GM23338 (cell line): ENCODE results near the gene PTPN12. TPM values are rescaled to one million over a fixed set of nuclear protein-coding genes. Genes with fewer than 3 reads are reported as not detected.
A peak's percentile ranks its signal among the peaks of the same experiment; 100 is the strongest.

Experiments used
- ATAC-seq: fragments of 200-7000 bp; cut with Tn5 transposase; 3 replicates; pipeline ENCODE4 v1.9.1; 2020
- DNase-seq: peaks from one replicate; pipeline ENCODE4 v3.0.0-alpha.2; 2015; ENCODE audit warnings: low spot score
- H2AFZ ChIP-seq: fragments of 200-600 bp; sonication (generic); 2 replicates; pipeline ENCODE4 v1.8.0; 2016; ENCODE audit warnings: antibody characterized with exemption, mild to moderate bottlenecking, moderate library complexity
- H3F3A ChIP-seq: fragments of 200-600 bp; sonication (generic); replicated peaks from 2 replicates; pipeline ENCODE4 v1.8.0; 2017; ENCODE audit warnings: antibody characterized with exemption, mixed run types, low read depth
- H3K27ac ChIP-seq: fragments of 200-600 bp; sonication (generic); 2 replicates; pipeline ENCODE4 v1.6.1; 2016; ENCODE audit warnings: low read depth
- H3K27me3 ChIP-seq: fragments of 200-600 bp; sonication (generic); 2 replicates; pipeline ENCODE4 v1.8.0; 2016; ENCODE audit warnings: mild to moderate bottlenecking, mixed run types, moderate library complexity; ENCODE audit not compliant: insufficient read depth
- H3K36me3 ChIP-seq: fragments of 200-600 bp; sonication (generic); 2 replicates; pipeline ENCODE4 v1.8.0; 2016; ENCODE audit warnings: mild to moderate bottlenecking; ENCODE audit not compliant: insufficient read depth
- H3K4me1 ChIP-seq: fragments of 200-600 bp; sonication (generic); 2 replicates; pipeline ENCODE4 v1.8.0; 2016; ENCODE audit warnings: mild to moderate bottlenecking, moderate library complexity; ENCODE audit not compliant: insufficient read depth
- H3K4me2 ChIP-seq: fragments of 200-600 bp; sonication (generic); 2 replicates; pipeline ENCODE4 v1.7.1; 2017; ENCODE audit warnings: mixed run types
- H3K4me3 ChIP-seq: fragments of 200-600 bp; sonication (generic); 2 replicates; pipeline ENCODE4 v1.6.1; 2016; ENCODE audit warnings: mixed run types
- H3K79me2 ChIP-seq: fragments of 200-600 bp; sonication (generic); replicated peaks from 2 replicates; pipeline ENCODE4 v1.8.0; 2017; ENCODE audit warnings: mild to moderate bottlenecking; ENCODE audit not compliant: insufficient read depth
- H3K9me2 ChIP-seq: fragments of 200-600 bp; sonication (generic); 2 replicates; pipeline ENCODE4 v1.8.0; 2017; ENCODE audit not compliant: insufficient read depth
- H4K20me1 ChIP-seq: fragments of 200-600 bp; sonication (generic); replicated peaks from 2 replicates; pipeline ENCODE4 v1.8.0; 2017; ENCODE audit warnings: mild to moderate bottlenecking; ENCODE audit not compliant: insufficient read depth
- H3K27ac Mint-ChIP-seq: 2 replicates; pipeline ENCODE4 v1.8.0; 2020; ENCODE audit warnings: inconsistent platforms, mild to moderate bottlenecking, moderate library complexity, mixed read lengths
- H3K27me3 Mint-ChIP-seq: 3 replicates; pipeline ENCODE4 v1.8.0; 2022; ENCODE audit warnings: low read depth, mild to moderate bottlenecking, moderate library complexity, mixed read lengths, inconsistent platforms; ENCODE audit not compliant: insufficient read depth, poor library complexity
- H3K36me3 Mint-ChIP-seq: 3 replicates; pipeline ENCODE4 v1.8.0; 2021; ENCODE audit warnings: low read depth, mild to moderate bottlenecking, inconsistent platforms, moderate library complexity, mixed read lengths
- H3K4me1 Mint-ChIP-seq: 3 replicates; pipeline ENCODE4 v1.8.0; 2020; ENCODE audit warnings: mild to moderate bottlenecking, inconsistent platforms, mixed read lengths
- H3K4me3 Mint-ChIP-seq: 3 replicates; pipeline ENCODE4 v1.8.0; 2021; ENCODE audit warnings: moderate library complexity, mild to moderate bottlenecking, inconsistent platforms, mixed read lengths
- H3K9me3 Mint-ChIP-seq: 3 replicates; pipeline ENCODE4 v1.8.0; 2020; ENCODE audit warnings: moderate library complexity, mild to moderate bottlenecking, inconsistent platforms, mixed read lengths
- CREB1 ChIP-seq: fragments of 250-450 bp; sonication (Bioruptor Pico); IDR thresholded peaks from 2 replicates; pipeline ENCODE4 v1.5.0; 2020; ENCODE audit warnings: low read depth, mild to moderate bottlenecking, moderate library complexity
- CTCF ChIP-seq, 2 experiments: fragments of 200-600 bp in 1 of 2; sonication (generic) in 1 of 2; conservative IDR thresholded peaks; 2 replicates each; pipeline versions ENCODE4 v1.5.1 to v1.6.1; 2016 to 2017; ENCODE audit warnings: antibody characterized with exemption in 2 of 2, low read depth in 2 of 2, mild to moderate bottlenecking in 2 of 2, moderate library complexity in 1 of 2
- ETS1 ChIP-seq: IDR thresholded peaks from 2 replicates; pipeline ENCODE4 v1.6.1; 2016; ENCODE audit warnings: antibody characterized with exemption
- EZH2 ChIP-seq: fragments of 200-600 bp; sonication (generic); IDR thresholded peaks from one replicate; pipeline ENCODE4 v1.8.0; 2017; ENCODE audit warnings: antibody characterized with exemption, mild to moderate bottlenecking, low read depth; ENCODE audit not compliant: unreplicated experiment
- EZH2phosphoT487 ChIP-seq: fragments of 200-600 bp; sonication (generic); IDR thresholded peaks from one replicate; pipeline ENCODE4 v1.8.1; 2018; ENCODE audit warnings: antibody characterized with exemption; ENCODE audit not compliant: unreplicated experiment
- JUNB ChIP-seq: IDR thresholded peaks from one replicate; pipeline ENCODE4 v1.6.1; 2016; ENCODE audit warnings: antibody characterized with exemption; ENCODE audit not compliant: unreplicated experiment
- NANOG ChIP-seq: IDR thresholded peaks from 2 replicates; pipeline ENCODE4 v1.6.1; 2016; ENCODE audit warnings: antibody characterized with exemption, borderline replicate concordance
- POLR2AphosphoS5 ChIP-seq: IDR thresholded peaks from 2 replicates; pipeline ENCODE4 v1.6.1; 2016; ENCODE audit warnings: antibody characterized with exemption, low read depth
- REST ChIP-seq: IDR thresholded peaks from one replicate; pipeline ENCODE4 v1.6.1; 2018; ENCODE audit warnings: antibody characterized with exemption; ENCODE audit not compliant: unreplicated experiment
- STAT1 ChIP-seq: IDR thresholded peaks from one replicate; pipeline ENCODE4 v1.6.1; 2016; ENCODE audit warnings: antibody characterized with exemption; ENCODE audit not compliant: unreplicated experiment
- ZNF114 ChIP-seq: fragments of 250-450 bp; sonication (Bioruptor Pico); IDR thresholded peaks from 2 replicates; pipeline ENCODE4 v1.5.0; 2020; ENCODE audit warnings: mild to moderate bottlenecking, moderate library complexity
- ZNF331 ChIP-seq: fragments of 250-450 bp; sonication (Bioruptor Pico); IDR thresholded peaks from 2 replicates; pipeline ENCODE4 v1.5.0; 2020; ENCODE audit warnings: low read depth, mild to moderate bottlenecking, moderate library complexity
- ZNF462 ChIP-seq: fragments of 250-450 bp; sonication (Bioruptor Pico); IDR thresholded peaks from 2 replicates; pipeline ENCODE4 v1.5.0; 2020; ENCODE audit warnings: mild to moderate bottlenecking, moderate library complexity
- polyA plus RNA-seq: library from polyadenylated mRNA; unstranded; fragments of >200 nt; fragmentation: Nextera tagmentation; extraction: Ambion mirVana; gene quantifications from 2 replicates; pipeline ENCODE4 v1.2.1, GENCODE V29; 2016
- total RNA-seq: library from RNA; depleted of rRNA; stranded (reverse); fragments of >200 nt; shearing (Covaris generic); gene quantifications from 2 replicates; pipeline ENCODE4 v1.2.3, GENCODE V29; 2014

PTPN12 gene
- total and polyA plus RNA-seq, 2 experiments from 2014 or later = 58.8 to 187 TPM

- no peaks in the 10 kb centered on the region for H3K9me2 ChIP-seq
- no peak overlapping the region for H3K4me3 ChIP-seq
- no peak overlapping the region for H3K27ac ChIP-seq
- no peaks in the 10 kb centered on the region for H3K27me3 ChIP-seq
- H3K9me3 Mint-ChIP-seq = no peaks in the 10 kb centered on the region
- no peaks in the 10 kb centered on the region for H3K4me1 Mint-ChIP-seq
- DNase-seq = no peak
- ATAC-seq = no peak
- H3K27me3 Mint-ChIP-seq = peaks cover 10% of the 10 kb centered on the region
- no peaks in the 10 kb centered on the region for H4K20me1 ChIP-seq
- 0 out of 2 replicates have a peak overlapping the region, but pooled peaks have one; percentile 13 for H3K27ac Mint-ChIP-seq
- H3K4me2 ChIP-seq = no peak overlapping the region
- H3K36me3 ChIP-seq = peaks cover 33% of the 10 kb centered on the region; the same call in 1 of the 2 replicates
- H3F3A ChIP-seq = no peaks in the 10 kb centered on the region
- no peak overlapping the region for H2AFZ ChIP-seq
- TF ChIP-seq REST (no peak), STAT1 (no peak), CREB1 (CRISPR knock-in tag) (no peak), ZNF114 (CRISPR knock-in tag) (no peak), POLR2AphosphoS5 (no peak), CTCF (conservative IDR thresholded peaks at IDR 0.05; ENCODE audit: low read depth in 2 of 2) (no peak), ZNF462 (no peak), ZNF331 (CRISPR knock-in tag) (no peak), EZH2phosphoT487 (no peak), ETS1 (no peak), EZH2 (no peak), NANOG (no peak), JUNB (no peak)
- H3K79me2 ChIP-seq = no peaks in the 10 kb centered on the region
- H3K4me1 ChIP-seq = peaks cover 5% of the 10 kb centered on the region; the same call in 1 of the 2 replicates
- H3K36me3 Mint-ChIP-seq = peaks cover 41% of the 10 kb centered on the region
- no peak overlapping the region for H3K4me3 Mint-ChIP-seq
Measured at GRCh38 chr7:77644774-77645173, 107.7 kb downstream of the PTPN12 start.
